Vagina (tissue), 2 donors: Measurements from ENCODE around the gene TSNAX. TPM values are rescaled to one million over a fixed set of nuclear protein-coding genes. Genes with fewer than 3 reads are reported as not detected.

Experiments
- DNase-seq, 2 donors: peaks; one replicate each; pipeline ENCODE4 v3.0.0-alpha.2; 2017; ENCODE audit errors: extremely low spot score in 2 of 2
- H3K27ac ChIP-seq: fragments of 200-600 bp; sonication (generic); one replicate; pipeline ENCODE4 v1.5.1; 2019
- H3K27me3 ChIP-seq: fragments of 200-600 bp; sonication (generic); one replicate; pipeline ENCODE4 v1.5.1; 2019
- H3K36me3 ChIP-seq, 2 donors: fragments of 200-600 bp; sonication (generic); one replicate each; pipeline ENCODE4 v1.5.1; 2017 to 2019
- H3K4me1 ChIP-seq: fragments of 200-600 bp; sonication (generic); one replicate; pipeline ENCODE4 v1.5.1; 2019
- H3K4me3 ChIP-seq, 2 donors: fragments of 200-600 bp; sonication (generic); 1 replicate in 1 of 2; 2 replicates in 1 of 2; pipeline ENCODE4 v1.5.1; 2016 to 2019
- H3K9me3 ChIP-seq: fragments of 200-600 bp; sonication (generic); one replicate; pipeline ENCODE4 v1.5.1; 2019
- POLR2A ChIP-seq, 2 donors: fragments of 450-650 bp; IDR thresholded peaks; one replicate each; pipeline ENCODE4 v1.6.1; 2017; ENCODE audit warnings: antibody characterized with exemption in 2 of 2, mild to moderate bottlenecking in 2 of 2, moderate library complexity in 2 of 2
- POLR2AphosphoS5 ChIP-seq, 2 donors: sonication (generic); formaldehyde crosslinking; IDR thresholded peaks; one replicate each; pipeline ENCODE4 v1.9.0; 2017; ENCODE audit warnings: antibody characterized with exemption in 2 of 2, mild to moderate bottlenecking in 2 of 2, low read depth in 1 of 2; ENCODE audit not compliant: insufficient read depth in 1 of 2
- intact Hi-C: fragments of 100-400 bp; cut with DNase I; formaldehyde crosslinking; loops from one replicate; pipeline ENCODE4 v1.15.1; 2023
- total RNA-seq: library from RNA; depleted of rRNA; stranded (reverse); fragments of >200 nt; gene quantifications from one replicate; pipeline ENCODE4 v1.2.3, GENCODE V29; 2016
- TF ChIP-seq, protein P1 (sequence below), 3 experiments: fragments of 450-650 bp in 2 of 3; fragments of 200-600 bp in 1 of 3; sonication (generic) in 1 of 3; IDR thresholded peaks; one replicate each; pipeline ENCODE4 v1.5.1; 2017 to 2019; ENCODE audit warnings: antibody characterized with exemption in 3 of 3, mild to moderate bottlenecking in 2 of 3, moderate library complexity in 2 of 3

TSNAX gene
- total RNA-seq, 1 donor from 2014 or later: 20.4 TPM

DNA sequence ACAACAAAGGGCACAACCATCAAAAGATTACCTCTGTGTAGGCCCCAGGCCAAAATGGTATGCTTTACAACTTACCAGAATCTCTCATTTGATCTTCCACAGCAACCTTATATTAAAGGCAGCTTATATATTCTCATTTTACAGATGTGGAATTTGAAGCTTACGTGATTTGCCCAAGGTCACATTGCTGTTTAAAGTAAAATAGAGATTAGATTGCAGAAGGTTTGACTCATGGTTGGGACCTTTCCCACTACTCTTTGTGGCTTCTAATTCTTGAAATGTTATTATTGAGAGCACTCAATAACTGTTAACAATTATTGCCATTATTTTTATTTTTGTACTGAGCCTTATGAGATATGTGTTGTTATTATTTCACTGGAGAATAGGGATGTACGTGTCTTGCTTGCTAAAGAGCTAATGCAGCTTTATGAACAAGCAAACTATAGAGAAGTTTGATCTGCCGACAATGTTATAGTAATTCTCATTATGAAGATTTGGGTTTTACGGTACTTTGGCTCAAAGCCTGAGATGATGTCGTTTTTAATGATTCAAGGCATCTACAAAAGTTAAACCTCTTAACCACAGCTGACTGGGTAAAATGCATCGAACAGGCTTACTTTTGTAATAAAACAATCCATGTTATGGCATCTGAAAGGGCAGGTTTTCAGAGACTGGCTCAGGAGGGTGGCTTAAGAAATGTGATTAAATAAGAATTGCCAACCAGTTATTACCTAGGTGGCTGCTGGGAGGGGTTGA is 43.3 kb upstream of the TSNAX start:
- H3K27me3 ChIP-seq: no peaks in the 10 kb centered on the region
- no peak overlapping the region for H3K27ac ChIP-seq

DNA sequence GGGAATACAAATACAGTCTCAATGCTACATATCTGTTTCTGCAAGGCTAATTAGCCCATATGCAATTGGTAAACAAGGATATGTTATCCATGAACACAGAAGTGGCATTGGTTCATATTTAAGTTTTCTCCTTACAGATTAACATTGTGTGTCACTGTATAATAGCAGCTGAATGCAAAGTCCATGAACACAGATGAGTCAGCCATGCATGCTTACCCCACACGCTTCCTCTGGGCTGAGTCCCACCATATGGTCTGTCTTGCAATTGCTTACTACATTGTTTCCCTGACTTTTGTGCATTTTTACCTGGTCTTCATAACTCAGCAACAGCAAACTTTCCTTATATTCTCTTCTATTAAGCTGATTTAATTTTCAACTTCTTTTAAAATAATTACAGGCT is 41.5 kb upstream of the TSNAX start:
- TF ChIP-seq POLR2AphosphoS5 (IDR thresholded peaks at IDR 0.05; ENCODE audit: insufficient read depth in 1 of 2, low read depth in 1 of 2) (no peak), POLR2A (IDR thresholded peaks at IDR 0.05) (no peak)
- TF ChIP-seq, protein P1, sequence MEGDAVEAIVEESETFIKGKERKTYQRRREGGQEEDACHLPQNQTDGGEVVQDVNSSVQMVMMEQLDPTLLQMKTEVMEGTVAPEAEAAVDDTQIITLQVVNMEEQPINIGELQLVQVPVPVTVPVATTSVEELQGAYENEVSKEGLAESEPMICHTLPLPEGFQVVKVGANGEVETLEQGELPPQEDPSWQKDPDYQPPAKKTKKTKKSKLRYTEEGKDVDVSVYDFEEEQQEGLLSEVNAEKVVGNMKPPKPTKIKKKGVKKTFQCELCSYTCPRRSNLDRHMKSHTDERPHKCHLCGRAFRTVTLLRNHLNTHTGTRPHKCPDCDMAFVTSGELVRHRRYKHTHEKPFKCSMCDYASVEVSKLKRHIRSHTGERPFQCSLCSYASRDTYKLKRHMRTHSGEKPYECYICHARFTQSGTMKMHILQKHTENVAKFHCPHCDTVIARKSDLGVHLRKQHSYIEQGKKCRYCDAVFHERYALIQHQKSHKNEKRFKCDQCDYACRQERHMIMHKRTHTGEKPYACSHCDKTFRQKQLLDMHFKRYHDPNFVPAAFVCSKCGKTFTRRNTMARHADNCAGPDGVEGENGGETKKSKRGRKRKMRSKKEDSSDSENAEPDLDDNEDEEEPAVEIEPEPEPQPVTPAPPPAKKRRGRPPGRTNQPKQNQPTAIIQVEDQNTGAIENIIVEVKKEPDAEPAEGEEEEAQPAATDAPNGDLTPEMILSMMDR (IDR thresholded peaks at IDR 0.05): no peak
- no peak overlapping the region for H3K27ac ChIP-seq
- no peaks in the 10 kb centered on the region for H3K27me3 ChIP-seq
- no peaks in the 10 kb centered on the region for H3K36me3 ChIP-seq
- H3K4me3 ChIP-seq: no peak overlapping the region
- H3K4me1 ChIP-seq: no peaks in the 10 kb centered on the region
- no peaks in the 10 kb centered on the region for H3K9me3 ChIP-seq
- intact Hi-C loops: no loop called here
- DNase-seq: no peak

More for the DNA sequence above, 43.3 kb upstream of the TSNAX start:
- Histone ChIP-seq H3K9me3 (no peaks in the 10 kb centered on the region), H3K36me3 (no peaks in the 10 kb centered on the region), H3K4me1 (no peaks in the 10 kb centered on the region), H3K4me3 (no peak overlapping the region)
- intact Hi-C loops: no loop called here
- DNase-seq: no peak
- TF ChIP-seq, protein P1 (IDR thresholded peaks at IDR 0.05): no peak

DNA sequence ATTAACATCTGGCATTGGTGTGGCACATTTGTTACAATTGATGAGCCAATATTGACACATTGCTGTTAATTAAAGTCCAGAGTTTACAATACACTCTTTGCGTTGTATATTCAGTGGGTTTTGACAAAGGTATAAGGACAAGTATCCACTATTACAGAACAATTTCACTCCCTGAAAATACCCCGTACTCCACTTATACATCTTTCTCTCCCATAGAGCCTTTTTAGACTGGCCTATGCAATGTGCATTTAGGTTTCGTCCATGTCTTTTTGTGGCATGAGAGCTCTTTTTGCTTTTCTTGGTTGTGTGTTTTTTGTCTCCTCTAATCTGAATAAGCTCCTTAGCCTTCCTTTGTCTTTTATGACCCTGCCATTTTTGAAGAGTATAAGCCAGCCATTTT is 40.6 kb upstream of the TSNAX start:
- Histone ChIP-seq H3K4me3 (no peak overlapping the region), H3K4me1 (no peaks in the 10 kb centered on the region), H3K9me3 (no peaks in the 10 kb centered on the region), H3K36me3 (no peaks in the 10 kb centered on the region), H3K27me3 (no peaks in the 10 kb centered on the region), H3K27ac (no peak overlapping the region)
- TF ChIP-seq, protein P1 (IDR thresholded peaks at IDR 0.05): no peak
- TF ChIP-seq POLR2AphosphoS5 (IDR thresholded peaks at IDR 0.05; ENCODE audit: insufficient read depth in 1 of 2, low read depth in 1 of 2) (no peak), POLR2A (IDR thresholded peaks at IDR 0.05) (no peak)
- intact Hi-C loops: no loop called here
- DNase-seq: no peak

DNA sequence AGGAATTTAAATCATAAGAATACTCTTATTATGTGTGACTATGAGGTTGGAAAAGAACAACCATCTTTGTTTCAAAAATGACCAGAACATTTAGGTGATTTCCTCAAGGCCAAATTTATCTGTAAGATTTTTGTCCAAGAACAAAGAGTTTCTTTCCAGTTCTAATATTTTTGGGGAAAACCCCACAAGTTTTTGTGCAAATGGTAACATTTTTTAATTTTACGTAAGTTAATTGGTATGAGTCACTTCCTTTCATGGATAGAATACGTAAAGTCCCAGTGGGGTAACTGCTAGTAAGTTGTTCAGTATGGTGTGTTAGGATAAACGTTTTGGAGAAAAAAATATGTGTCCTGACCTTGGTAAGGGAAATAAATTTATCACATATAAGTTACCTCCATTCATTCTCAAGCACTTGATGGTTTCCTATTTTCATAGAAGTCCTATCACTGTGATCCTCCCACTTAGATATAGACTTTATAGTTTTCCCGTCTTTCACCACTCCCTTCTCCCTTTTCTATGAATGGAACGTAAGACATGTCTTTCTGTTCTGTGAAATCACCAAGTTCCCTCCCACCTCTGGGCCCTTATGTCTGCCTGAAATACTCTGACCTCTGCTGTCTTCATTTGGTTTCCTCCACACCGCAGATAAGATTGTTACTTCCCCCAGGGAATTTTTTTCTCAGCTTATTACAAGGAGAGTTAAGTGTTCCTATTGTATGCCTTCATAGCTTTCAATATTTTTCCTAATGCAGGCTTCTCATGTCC is 34.9 kb upstream of the TSNAX start:
- H3K27me3 ChIP-seq: no peaks in the 10 kb centered on the region
- H3K36me3 ChIP-seq: no peaks in the 10 kb centered on the region
- no peaks in the 10 kb centered on the region for H3K9me3 ChIP-seq
- intact Hi-C loops: no loop called here
- no peak for DNase-seq
- H3K4me1 ChIP-seq: no peaks in the 10 kb centered on the region
- H3K4me3 ChIP-seq: no peak overlapping the region
- H3K27ac ChIP-seq: no peak overlapping the region
- TF ChIP-seq, protein P1 (IDR thresholded peaks at IDR 0.05): no peak
- TF ChIP-seq POLR2A (IDR thresholded peaks at IDR 0.05) (no peak), POLR2AphosphoS5 (IDR thresholded peaks at IDR 0.05; ENCODE audit: insufficient read depth in 1 of 2, low read depth in 1 of 2) (no peak)
